Renal cortical epithelial cell (primary cell): ENCODE measurements around the gene ITGB4. TPM values are rescaled to one million over a fixed set of nuclear protein-coding genes. Genes with fewer than 3 reads are reported as not detected.
"Not testable (repeated sequence)": the region's sequence is repeated elsewhere in the genome, so short reads cannot be mapped to it uniquely, and the experiment has no call there.

ENCODE experiments used
- DNase-seq: peaks from one replicate; pipeline ENCODE4 v3.0.0-alpha.2; 2011; ENCODE audit warnings: low read depth
- total RNA-seq: library from RNA; depleted of rRNA; stranded (reverse); fragments of >200 nt; gene quantifications from 2 replicates; pipeline ENCODE4 v1.2.3, GENCODE V29; 2014

The ITGB4 gene
- total RNA-seq, 1 donor from 2014 or later, result 82.5 TPM

DNA sequence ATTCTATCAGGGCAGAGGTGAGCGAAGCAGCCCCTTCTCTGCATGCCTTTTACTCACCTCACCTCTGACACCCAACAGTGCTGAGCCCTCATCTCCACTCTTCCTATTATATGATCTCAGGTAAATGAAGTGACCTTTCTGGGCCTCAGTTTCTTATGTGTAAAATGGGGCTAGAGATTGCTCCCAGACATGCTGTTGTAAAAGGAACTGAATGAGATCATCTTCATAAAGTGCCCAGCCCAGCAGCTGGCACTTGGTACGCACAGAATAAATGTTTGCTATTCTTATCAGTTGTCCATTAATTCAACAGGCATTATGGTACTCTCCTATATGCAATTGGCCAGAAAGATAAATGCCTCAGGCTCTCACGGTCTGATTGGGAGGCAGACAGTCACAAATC lies 48.3 kb downstream of the ITGB4 start:
- DNase-seq, result no peak

DNA sequence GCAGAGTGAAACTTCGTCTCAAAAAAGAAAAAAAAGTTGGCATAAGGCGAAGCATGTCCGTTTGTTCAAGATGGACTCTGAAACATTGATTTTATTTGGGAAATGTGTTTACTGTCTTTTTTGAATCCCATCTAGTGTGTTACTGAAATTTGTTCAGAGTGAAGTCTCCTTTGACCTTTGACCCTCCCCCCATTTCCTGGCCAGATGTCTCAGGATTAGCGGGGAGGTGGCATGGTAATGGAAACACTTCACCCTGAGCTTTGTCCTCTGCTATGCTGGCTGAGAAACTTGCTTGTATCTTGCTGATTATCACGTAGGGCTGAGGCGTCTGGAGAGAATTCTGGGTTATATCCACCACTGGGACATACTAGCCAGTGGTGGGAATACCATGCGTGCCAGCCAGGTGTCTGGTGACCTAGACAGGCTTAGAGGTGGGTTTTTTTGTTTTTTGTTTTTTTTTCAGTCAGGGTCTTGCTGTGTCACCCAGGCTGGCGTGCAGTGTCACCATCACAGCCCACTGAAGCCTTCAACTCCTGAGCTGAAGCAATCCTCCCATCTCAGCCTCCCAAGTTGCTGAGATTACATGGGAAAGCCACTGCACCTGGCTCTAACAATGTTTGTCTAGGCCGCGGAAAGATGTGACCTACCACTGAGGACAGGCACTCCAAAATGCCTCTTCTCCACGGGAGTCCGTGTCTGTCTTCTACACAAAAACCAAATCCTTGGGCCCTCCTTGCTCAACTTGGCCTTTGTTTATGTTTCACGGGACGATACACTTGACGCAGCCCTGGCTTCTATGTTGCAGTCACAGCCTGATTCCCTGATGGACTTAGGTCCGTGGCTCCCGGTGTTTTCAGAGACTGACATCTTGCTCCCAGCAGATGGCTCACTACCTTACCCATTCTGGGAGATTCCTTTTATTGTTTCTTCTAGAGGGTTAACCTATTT lies 50.3 kb downstream of the ITGB4 start:
- DNase-seq, result no peak

DNA sequence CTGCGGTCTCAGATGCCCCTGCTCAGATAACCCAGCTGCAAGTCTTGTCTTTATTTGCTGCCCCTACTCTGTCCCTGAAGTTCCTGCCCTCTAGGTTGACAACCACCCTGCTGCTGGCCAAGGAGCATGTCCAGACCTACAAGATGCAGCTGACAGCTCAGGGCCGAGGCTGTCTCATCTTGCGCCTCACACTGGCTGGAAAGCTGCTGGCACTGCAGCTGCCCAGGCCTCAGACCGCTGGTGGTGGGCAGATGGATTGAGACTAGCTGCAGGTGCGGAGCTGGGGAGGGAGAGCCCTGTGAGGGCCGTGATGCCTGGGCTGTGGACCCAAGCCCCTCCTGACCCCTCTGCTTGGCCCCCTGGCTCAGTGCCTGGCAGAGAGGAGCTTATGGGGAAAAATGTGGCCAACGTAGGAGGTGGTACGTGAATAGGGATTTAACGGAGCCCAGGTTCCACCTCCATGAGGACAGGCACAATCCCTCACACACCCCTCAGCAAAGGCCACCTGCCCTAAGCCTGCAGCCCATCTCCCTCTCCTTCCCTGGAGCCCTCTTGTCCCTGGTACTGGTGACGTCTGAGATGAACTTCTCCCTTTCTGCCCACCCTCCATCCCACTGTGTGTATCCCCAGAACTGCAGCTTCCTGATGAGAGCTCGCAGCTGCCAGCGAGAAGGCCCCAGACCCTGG lies 52.0 kb downstream of the ITGB4 start:
- DNase-seq, result no peak

DNA sequence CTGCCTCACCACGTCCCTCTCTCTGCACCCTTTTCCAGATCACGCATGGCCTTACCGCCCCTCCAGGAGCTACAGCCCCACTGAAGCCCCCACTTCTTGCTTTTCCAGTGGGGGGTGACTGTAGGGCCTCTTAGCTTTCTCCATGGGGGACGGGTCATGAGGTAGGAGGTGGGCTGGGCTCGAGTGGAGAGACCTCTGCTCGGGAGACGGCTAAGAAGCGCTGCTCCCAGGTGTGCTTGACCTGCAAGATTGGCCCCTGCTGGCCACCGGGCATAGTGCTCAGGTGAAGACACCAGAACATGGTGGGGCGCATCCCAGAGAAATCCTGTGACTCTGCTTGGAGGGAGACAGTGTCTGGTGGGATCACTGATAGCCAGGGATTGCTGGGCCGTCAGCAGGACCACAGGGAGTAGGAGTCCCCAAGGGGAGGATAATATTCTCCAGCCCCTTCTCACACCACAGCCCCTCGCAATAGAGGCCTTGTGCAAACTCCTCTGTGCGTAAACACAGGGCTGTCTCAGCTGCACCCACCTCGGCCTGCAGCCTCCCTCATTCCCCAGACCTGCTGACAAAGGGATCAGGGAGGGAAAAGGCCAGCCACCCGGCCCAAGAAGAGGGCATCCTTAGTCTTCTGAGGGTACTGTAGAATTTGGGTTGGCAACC lies 52.7 kb downstream of the ITGB4 start:
- no peak for DNase-seq

DNA sequence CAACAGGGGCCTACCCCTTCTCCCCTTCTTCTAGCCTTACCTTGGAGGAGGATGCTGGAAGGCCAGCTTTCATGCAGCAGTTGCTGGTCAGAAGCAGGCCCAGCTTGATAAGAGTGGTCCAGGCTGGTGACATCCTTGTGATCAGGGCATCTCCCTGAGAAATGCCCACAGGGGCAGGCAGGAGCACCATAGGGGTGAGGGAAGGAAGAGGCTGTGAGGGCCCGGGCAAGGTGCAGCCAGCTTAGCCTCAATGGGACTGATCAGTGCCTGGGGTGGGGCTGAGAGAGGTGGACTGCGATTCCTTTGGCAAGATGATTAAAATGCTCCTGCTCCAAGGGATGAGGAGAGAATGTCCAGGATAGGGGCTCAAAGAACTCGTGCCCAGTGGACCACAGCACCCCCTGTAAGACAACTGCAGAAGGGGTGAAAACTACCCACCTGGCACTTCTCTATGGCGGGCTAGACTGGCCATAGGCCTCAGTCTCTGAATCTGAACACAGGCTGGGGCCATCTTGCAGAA lies 53.3 kb downstream of the ITGB4 start:
- no peak for DNase-seq

DNA sequence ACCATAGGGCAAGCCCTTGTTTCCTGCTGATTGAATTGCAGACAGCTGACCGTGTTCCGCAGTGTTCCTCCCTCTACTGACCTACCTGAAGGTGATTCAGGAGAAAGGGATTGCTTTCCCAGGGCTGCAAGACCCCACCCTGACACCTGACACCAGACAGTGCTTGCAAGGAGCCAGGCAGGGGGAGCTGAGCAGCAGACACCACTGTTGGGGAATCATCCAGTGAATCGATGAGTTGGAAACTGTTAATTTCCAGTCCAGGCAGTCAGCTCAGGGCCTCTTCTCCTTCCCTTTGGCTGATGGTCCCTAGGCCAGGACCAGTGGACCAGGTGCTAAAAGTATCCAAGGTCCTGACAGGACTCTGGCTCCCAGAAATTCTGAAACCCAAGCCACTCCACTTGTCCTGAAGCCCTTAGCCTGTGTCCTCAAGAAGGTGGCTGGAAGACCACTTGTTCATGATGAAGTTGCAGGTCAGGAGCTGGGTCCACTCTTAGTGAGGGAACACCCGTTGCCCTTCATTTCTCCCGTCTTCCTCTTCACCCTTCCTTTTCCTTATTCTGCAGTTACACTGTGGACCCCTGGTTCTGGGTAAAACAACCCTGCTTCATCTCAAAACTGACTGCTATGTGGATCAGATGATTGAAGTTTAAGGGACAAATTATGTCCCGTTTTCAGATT lies 53.9 kb downstream of the ITGB4 start:
- DNase-seq, result no peak

DNA sequence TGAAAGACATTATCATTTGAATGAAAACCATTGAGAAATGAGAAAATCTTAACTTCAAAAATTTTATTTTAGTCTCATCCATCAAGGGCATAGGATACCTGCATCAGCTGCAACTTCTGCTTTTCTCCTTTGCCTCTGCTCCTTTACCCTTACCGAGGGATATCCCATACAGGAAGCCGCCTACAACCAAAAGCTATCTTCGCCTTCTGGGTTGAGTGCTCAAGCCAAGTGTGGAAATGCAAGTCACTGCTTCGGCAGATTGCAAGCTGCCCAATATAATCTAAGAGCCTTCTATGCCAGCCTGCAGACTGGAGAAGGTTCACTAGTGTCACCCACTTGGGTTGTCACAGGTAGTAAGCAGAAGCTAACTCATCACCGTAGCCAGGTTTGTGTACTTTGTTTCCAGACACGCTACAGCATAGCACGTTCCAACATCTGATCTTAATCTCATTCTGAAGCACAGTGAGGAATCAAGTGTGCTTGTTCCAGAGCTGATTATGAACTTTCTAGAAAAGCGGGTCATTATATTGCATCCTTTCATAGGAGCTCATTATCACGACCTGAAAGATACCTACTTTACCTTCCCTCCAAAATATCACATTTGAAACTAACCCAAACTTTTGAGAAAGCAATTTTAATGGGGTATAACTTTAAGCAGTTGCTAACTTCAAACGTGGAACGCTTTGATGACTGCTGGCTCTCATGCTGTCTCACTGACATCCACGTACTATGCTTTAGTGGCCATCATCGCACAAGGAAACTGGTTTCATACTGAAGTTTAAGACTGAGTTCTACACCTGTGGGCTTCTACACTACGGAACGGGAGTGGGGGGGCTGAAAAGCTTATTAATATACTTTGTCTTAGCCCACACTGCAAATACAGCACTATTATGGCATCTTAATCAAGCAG lies 55.4 kb downstream of the ITGB4 start:
- no peak for DNase-seq

DNA sequence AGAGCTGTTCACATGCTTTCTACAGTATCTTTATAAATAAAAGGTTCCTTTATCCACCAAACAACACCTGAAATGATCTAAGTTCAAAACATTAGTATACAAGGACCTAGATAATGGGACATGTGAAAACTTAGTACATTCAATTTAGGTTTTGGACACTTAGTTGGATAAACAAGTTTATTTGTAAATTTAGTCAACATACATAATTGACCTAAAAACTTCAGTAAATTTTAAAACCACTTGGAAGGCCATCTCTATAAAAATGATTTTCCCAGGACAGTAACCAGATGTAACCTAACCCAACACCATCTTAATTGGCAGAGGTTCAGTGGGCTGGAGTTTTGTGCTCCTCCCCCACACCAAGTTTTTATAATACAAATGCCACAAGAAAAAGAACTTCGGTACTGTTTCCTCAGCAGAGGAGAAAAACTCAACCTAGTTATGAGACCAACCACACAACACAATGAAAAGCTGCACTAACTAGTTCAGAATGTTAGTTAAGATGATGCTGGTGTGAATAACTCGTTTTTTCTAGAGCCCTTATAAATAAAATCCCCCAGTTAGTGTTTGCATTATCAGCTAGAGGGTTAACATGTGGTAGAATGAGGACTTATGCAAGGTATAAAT lies 56.1 kb downstream of the ITGB4 start:
- DNase-seq, result no peak

DNA sequence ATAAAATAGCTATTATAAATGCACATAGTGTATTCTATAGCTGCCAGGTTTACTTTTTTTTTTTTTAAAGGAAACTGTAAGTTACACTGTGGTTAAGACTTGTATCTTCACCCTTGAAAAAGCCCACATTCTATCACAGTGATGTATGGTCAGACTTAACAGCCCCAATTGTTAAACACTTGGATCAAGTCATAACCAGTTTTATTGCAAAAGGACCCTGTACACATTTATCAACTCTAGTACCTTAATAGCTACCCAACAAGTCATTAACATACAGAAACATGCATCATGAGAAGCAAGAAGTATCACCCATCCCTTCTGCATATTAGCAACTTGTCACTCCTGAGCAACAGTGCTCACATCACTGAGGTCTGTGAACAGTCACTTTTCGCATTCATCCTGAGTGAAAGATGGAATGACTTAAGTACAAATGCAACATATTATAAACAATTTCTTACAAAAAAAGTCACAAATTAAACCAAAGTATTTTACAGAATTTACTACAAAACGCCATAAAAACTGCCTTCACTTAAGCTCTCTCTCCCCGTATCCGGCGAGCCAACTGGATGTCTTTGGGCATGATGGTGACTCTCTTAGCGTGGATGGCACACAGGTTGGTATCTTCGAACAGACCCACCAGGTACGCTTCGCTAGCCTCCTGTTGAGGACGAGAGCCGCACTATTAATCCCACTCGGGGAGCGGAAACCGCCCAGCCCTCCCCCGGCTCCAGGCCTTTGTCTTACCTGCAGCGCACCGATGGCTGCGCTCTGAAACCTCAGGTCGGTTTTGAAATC lies 57.0 kb downstream of the ITGB4 start:
- DNase-seq, result not testable (repeated sequence)

DNA sequence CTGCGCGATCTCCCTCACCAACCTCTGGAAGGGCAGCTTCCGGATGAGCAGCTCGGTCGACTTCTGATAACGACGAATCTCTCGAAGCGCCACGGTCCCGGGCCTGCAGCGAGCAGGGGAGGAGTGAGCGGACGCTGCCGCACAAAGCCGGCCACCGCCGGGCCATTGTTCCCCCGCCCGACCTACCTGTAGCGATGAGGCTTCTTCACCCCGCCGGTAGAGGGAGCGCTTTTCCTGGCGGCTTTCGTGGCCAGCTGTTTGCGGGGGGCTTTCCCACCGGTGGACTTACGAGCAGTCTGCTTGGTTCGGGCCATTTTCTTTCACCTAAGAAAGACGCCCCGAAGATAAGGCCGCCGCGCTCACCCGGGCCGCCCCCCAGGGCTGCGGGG lies 57.6 kb downstream of the ITGB4 start:
- DNase-seq, result no peak

DNA sequence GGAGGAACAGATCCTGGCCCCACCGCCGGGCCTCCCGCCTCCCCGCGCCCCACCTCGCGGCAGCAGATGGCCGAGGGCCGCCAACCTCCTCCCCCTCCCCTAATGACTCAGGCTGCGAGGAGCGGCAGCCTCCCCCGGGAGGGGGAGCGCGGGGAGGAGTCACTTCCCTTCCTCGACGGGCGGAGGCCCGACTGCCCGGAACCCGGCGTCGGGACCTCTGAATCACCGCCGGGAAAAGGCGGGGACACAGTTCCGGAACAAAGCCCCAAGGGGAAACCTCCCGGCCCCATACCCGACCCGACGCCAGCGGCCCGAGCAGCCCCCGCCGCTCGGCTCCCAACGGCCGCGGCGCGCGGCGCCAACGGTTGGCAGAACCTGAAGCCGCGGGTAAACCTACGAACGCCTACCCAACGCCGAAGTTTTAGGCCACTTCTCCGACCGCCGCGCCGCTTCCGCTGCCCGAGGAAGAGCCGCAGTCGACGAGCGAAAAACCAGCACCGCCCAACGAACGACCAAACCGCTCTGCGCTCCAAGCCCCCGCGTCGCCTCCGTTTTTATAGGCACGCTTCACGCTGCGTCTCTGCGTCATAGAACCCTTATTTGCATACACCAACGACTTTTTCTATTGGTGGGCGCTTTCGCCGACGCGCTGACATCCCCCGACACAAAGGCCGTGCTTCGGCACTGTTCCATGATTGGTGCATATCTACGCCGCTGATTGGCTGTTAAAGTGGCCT lies 58.2 kb downstream of the ITGB4 start:
- DNase-seq, result peak; percentile 99

DNA sequence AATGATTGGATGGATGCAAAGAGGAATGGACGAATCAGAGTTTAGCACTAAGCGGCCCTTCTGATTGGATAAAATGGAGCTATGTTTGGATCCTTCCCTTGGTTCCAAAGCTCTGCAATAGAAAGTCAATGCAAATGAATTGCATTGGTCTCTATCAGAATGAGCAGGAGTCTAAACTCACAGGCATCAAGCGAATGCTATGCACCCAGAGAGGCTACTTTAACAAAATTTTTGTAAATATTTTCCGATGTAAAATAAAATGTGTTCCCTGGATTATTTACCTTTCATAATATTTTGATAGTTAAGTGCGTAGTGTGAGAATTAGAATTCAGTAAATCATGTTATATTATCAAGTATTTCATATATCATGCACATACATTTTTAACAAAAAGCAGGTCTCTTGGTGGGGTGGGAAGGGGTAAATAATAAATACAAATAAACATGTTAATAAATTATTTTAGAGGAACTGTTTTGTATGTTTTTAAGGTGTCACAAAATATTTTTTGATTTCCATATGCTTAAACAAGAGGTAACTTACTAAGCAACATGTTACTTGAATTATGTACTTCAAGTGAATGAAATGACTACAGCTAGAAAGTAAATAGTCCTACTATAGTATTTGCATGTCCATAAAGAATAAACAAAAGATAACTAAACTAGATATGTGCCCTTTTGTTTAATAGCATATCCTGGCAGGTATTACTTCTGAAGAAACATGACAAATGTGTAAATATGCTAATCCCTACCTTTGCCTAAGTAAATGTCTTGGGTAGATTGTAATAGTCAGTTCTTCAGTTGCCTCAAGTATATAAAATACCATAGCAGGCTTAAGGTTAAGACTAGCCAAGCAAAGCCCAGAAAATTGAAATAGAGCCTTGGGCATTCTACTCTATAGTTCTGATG lies 59.0 kb downstream of the ITGB4 start:
- DNase-seq, result no peak

DNA sequence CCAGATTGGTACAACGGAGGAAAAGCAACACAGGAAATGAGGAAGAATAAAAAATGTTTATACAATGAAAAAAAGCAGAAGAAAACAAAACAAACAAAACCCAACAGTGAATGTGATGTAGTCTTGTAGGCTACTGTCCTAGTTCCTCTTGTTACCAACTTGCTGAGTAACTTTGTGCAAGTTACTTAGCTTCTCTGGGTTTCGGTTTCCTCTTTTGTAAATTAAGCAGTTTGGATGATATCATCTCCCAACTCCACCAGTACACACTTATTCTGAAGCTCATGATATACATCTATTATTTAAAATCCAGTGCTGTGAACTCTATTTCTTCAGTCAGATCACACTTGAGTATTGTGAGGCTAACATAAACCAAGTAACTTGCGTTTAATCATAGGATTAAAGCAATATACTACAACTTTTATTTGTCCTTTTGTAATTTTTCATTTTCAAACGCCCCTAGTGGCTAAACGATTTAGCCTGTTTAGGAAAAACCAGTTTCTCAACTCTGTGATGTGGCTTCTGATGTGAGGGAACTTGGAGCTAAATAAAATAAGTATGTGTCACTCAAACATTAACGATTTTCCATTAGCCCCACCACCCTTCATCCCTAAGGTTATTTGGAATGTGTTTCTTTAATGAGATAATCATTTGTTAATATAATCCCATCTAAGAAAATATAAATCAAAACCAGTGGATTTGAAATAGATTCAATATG lies 62.0 kb downstream of the ITGB4 start:
- peak; percentile 64 for DNase-seq

DNA sequence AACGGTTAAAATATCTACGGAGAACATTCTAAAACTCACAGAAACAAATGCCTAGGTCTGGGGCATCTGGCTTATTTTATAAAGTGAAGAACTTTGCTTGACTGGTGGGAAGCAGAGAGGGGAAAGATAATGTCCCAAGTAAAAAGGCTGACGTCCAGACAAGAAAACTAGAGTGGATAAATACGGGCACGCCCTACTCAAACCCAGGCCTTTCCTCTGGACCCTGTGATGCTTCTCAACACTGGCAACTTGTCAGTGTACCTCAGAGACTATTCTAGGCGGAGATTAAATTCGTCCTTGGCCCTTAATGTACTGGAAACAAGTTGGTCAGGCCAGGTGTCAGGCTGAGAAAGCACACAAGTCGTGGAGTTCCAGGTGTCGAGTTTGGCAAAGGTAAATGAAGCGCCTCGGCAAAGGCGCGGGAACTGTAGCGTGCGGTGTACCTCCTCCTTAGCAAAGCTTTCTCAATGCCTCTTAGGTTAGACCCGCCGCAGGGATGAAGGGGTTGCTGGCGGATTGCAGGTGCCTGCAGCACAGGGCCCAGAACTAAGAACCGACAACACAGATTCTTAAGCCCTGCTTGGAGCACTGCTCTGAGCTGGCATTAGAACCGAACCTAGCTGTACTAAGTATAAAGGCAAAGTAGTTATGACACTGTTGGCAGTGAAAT lies 62.7 kb downstream of the ITGB4 start:
- no peak for DNase-seq

DNA sequence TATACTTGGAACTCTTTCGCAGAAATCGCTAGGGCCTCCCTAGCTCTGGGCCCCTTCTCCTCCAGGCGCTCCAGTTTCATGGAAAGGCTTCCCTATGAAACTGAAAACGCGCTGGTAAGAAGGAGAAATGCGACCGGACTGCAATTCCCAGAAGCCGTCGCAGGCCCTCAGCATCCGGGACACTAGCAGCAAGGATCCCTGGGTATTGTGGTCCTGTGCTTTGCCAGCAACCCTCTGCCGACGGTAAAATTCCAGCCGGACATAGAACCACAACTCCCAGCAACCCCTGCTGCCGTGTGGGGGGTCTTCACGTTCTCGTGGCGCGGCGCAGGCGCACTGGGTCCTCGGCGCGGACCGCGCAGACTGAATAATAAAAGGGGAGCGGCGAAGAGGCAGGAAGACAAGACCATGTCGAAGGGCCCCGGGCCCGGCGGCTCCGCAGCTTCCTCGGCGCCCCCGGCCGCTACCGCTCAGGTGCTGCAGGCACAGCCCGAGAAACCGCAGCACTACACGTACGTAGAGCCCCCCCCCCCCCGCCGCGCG lies 63.3 kb downstream of the ITGB4 start, which contains the start of gene UNK:
Gene UNK, plus strand, starts transcription at position 334 of the 543 bp plus-strand sequence. Its CDS starts 75 bp downstream, at position 409.
- DNase-seq, result peak; percentile 98
